ENCODE measurements around the gene KRT84.
"Not testable (repeated sequence)": the region's sequence is repeated elsewhere in the genome, so short reads cannot be mapped to it uniquely, and the experiment has no call there.

The KRT84 gene

GRCh38 chr12:52358575-52359350 is 26.7 kb downstream of the KRT84 start:
- no peak for DNase-seq

- DNase-seq: no peak
Measured at GRCh38 chr12:52356762-52357580, 28.5 kb downstream of the KRT84 start.

DNA sequence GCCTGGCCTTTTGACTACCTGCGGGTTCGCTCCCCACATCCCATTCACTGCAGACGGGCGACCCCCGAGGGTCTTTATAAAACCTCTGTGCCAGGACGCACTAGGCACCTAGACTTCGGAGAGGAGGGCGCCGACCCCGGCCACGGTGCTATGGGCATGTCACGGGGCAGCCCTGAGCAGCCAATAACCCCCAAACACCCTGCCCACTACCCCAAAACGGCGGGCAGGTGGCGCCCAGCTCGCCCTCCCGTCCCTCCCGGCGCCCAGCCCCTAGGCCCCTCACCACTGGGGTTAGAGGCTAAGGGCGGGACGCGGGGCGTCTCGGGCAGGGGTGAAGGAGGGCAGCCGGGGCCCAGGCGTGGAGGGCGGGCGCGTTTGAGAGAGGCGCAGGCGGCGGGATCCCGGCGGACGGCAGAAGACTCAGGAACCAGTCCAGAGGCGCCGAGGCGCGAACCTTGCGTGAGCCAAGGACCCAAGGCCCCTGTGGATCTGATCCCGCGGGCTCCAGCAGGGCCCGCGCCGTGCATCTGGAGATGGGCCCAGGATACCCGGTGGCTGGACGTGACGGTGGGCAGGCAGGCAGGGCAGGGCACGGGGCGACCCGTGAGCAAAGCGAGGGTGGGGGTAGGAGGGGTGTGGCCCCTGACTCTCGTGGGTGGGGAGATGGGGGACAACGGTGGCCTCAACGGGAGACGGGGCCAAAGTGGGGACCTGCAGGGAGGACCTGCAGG is 29.3 kb downstream of the KRT84 start:
- no peak for DNase-seq

DNA sequence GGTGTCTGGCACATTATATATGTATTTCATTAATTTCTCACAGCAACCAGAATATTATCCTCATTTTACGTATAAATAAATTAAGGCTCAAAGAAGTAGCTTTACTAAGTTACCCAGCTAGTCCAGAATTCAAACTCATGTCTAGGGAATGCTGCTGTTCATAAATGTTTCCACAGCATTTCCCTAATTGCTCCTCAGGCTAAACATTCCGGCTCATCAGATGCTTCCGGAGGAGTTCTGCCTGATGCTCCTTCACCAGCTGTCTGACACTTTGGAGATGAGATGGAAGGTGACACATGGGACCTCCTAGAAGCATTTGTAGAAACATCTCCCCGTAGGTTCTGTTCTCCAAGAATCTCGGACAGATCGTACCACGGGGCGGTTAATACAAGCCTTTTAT is 30.3 kb downstream of the KRT84 start:
- no peak for DNase-seq

DNA sequence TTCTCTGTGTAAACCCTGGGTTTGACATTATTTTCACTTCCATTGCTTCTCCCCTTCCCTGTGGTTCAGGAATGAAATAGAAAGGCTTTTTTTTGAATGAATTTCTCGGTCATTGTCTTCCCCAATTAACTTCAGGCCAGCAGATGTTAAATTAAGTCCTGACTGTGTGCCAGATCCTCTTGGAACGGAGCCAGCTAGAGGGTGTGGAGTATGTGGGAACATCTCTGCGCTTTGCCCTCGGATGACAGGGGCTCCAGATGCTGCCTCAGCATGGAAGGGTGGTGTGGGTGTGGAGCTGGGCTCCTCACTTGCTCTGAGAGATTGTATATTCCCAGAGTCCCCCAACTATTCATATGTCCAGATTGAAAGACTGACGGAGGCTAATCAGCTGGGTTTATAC is 31.3 kb downstream of the KRT84 start:
- no peak for DNase-seq

DNA sequence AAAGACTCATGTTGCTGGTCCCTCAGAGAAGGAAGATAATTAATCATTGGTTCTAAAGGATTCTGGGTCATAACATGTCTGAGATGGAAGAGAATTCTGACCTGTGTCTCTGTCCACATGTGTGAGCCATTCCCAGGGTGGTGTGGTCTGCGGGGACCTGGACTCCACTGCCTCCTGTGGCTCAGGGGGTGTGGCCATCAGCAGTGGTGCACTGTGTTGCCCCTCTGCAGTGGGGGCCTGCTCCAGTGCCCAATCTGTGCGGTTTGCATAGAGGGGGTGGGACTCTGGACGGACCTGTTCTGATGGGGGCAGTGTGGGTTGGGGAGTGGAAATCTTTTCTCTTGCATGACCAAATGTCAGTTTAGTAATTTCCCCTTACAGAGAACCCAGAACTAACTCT is 31.7 kb downstream of the KRT84 start:
- DNase-seq: no peak

- no peak for DNase-seq
Measured at GRCh38 chr12:52352951-52353350, 32.5 kb downstream of the KRT84 start.

DNA sequence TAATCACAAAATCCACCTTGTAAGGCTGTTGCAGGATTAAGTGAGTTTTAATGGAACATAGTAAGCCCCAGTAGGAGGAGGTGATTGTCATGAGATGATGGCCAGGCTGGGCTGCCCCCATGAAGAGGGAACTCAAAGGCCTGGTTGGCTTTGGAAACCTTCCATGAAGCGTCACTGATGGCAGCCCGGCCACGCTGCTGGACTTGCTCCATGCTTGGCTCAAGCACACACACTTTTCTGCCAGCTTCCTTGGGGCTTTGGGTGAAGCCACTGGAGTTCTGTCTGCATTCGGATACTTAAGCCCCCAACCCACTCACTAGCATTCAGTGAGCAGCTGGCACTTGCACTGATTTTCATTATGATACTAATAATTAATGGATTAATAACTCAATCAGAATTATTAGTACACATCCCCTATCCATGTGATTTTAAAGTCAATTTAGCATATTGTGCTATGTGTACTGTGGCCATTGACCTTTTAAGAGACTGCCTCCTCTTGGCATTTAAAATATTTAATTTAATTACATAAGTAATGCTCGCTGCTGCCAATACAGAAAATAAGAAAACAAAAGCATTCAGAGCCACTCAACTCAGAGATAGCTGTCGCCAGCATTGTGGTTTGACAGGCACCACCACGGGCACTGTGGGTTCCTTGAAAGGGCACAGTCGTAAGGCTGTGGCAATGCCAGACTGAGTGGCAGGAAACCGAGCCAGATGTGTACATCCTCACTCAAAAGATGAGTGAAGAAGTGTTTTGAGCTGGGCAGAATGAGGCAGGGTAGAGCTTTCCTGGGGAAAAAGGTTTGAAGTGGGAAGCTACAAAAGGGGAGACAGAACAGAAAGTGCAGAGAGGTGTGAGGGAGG is 34.0 kb downstream of the KRT84 start:
- no peak for DNase-seq

GRCh38 chr12:52350786-52351185 is 34.7 kb downstream of the KRT84 start:
- DNase-seq: no peak

DNA sequence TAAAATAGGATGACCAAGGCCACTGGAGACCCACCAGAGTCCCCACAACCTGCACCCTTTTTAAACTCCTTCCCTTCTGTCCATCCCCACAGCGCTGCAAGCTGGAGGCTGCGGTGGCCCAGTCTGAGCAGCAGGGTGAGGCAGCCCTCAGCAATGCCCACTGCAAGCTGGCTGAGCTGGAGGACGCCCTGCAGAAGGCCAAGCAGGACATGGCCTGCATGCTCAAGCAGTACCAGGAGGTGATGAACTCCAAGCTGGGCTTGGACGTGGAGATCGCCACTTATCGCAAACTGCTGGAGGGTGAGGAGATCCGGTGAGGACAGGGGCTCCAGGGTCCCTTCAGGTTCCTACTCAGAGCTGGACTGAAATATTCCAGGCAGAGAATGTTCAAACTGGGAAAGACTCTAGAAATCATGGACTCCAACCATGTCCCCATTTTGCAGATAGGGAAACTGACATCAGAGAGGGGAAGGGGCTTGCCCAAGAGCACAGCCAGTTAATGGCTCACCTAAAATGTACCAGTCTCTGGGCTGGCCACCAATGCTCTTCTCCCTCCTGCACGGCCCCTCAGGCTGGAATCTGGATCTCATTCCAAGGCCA is 35.3 kb downstream of the KRT84 start:
- DNase-seq: no peak

DNA sequence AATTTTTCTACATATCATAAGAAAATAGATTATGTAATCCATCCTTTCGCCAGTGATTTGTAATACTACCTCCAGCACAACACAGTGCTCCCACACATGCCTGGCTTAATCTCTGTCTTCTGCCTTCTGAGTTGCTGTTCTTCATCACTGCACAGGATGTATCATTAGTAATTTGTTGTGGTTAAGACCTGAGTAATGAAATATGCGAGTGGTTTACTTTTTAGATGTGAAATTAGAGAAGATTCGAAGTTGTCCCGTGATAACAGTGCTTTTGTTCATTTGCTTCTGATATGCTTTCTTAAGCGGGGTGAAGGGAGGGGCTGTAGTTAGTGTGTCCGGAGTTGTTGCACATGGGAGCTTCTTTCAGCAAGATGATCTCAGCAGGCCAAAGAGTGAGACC is 36.3 kb downstream of the KRT84 start:
- DNase-seq: no peak

GRCh38 chr12:52347551-52348510 is 37.6 kb downstream of the KRT84 start:
- DNase-seq: no peak

GRCh38 chr12:52347016-52347415 is 38.4 kb downstream of the KRT84 start:
- DNase-seq: no peak

GRCh38 chr12:52346593-52346992 is 38.9 kb downstream of the KRT84 start:
- DNase-seq: no peak

GRCh38 chr12:52345041-52345440 is 40.4 kb downstream of the KRT84 start:
- DNase-seq: not testable (repeated sequence)

DNA sequence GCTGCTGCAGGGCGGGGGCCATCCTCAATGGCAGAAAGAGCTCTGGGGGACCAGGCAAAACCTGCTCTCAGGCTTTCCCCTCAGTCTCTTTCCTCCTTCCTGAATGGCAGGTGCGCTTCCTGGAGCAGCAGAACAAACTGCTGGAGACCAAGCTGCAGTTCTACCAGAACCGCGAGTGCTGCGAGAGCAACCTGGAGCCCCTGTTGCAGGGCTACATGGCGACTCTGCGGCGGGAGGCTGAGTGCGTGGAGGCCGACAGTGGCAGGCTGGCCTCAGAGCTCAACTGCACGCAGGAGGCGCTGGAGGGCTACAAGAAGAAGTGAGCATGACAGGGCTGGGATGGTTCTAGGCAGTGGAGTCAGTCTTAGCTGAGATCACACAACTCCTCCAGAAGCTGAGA is 41.3 kb downstream of the KRT84 start:
- peak; percentile 8 for DNase-seq

DNA sequence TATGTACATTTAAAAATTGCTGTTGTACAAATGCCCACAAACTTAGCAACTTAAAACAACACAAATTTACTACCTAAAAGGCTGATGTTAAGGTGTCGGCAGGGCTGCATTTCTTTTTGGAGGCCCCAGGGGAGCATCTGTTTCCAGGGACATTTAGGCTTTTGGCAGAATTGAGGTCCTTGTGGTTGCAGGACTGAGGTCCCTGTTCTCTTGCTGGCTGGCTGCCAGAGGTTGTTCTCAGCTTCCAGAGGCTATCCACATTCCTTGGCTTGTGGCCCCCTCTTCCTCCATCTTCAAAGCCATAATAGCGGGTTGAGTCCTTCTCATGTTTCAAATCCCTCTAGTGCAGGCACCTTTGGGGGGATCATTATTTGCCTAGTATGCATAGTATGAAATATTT is 41.9 kb downstream of the KRT84 start:
- DNase-seq: no peak

DNA sequence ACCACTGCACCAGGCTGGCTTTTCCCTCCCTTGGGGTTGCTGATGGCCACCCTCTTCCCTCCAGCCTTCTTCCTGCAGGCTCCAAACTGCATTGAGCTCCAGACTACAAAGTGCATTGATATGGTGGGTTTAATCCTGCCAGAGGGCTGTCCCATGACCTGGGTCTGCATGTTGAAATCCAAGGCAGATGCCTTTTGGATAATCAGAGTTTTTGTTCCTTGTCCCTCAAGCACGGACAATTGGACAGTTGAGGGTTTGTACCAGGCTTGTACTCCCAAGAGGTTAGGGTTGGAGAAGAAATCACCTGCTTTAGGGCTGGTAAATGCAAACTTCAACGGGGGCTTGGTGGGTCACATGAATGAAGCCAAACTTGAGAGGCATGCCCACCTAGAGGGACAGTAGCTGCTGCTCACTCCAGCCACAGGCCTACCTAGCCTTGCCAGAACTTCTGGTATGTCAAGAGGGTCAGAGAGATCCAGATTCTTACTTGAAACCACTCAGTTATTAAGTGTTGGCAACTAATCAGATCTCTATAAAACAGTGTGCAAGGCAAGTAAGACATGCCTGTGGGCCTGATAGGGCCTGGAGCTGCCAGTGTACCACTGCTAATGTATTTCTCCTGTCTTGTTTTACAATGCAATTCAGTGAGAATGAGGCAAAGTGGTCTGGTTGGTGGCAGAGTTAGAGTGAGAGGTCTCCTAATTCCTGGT is 42.5 kb downstream of the KRT84 start:
- no peak for DNase-seq

- DNase-seq: no peak
Measured at GRCh38 chr12:52341066-52341580, 44.3 kb downstream of the KRT84 start.

Measured in OCI-M1 (cell line).